ENCODE measurements around the gene MAPK8.

DNA sequence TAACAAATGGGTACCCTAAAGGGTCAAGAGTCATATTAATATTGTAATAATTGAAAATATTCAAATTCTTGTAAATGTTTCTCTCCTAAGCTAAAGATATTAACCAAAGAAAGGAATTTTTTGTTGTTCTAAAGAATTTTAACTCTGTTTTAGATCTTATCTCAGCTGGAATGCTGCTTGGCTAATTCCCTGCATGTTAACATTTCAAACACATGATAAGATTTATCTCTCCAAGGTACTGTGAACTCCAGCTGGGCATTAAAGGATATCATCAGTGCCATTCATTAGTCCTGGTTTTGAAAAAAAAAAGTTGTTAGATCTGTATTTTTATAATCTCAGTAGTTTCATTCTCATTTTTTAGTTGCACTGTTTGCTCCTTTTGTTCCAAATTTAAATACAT is 76.9 kb downstream of the MAPK8 start:
- TF ChIP-seq CTCF (IDR thresholded peaks at IDR 0.05), result no peak
- no peak for TF ChIP-seq RAD21 (conservative IDR thresholded peaks at IDR 0.05 in 1 of 2, IDR thresholded peaks at IDR 0.05 in 1 of 2)
- no peak for TF ChIP-seq BHLHE40 (IDR thresholded peaks at IDR 0.05; ENCODE audit: low read depth, low read length)
- TF ChIP-seq BCL3 (IDR thresholded peaks at IDR 0.05), result no peak
- no peak for TF ChIP-seq MAFK (IDR thresholded peaks at IDR 0.05; ENCODE audit: partially characterized antibody)

Data from A549 (cell line).